Measurements from ENCODE around the gene B3GNT3.

Gene B3GNT3

GRCh38 chr19:17824339-17824738, 29.4 kb downstream of the B3GNT3 start:
- no peaks in the 10 kb centered on the region for H3K36me3 Mint-ChIP-seq (ENCODE audit: low read depth)

GRCh38 chr19:17826508-17827056, 31.6 kb downstream of the B3GNT3 start:
- H3K4me1 Mint-ChIP-seq (ENCODE audit: low read depth): peaks cover 8% of the 10 kb centered on the region
- H3K27me3 Mint-ChIP-seq: peaks cover 8% of the 10 kb centered on the region
- H3K36me3 Mint-ChIP-seq (ENCODE audit: low read depth): peaks cover 22% of the 10 kb centered on the region
- no peaks in the 10 kb centered on the region for H3K9me3 Mint-ChIP-seq
- no peak overlapping the region for H3K27ac Mint-ChIP-seq
- no peak overlapping the region for H3K4me3 Mint-ChIP-seq
- intact Hi-C loops (cut with micrococcal nuclease): no loop called here

More at GRCh38 chr19:17824339-17824738, 29.4 kb downstream of the B3GNT3 start:
- intact Hi-C loops (cut with micrococcal nuclease): no loop called here
- no peak overlapping the region for H3K27ac Mint-ChIP-seq
- H3K27me3 Mint-ChIP-seq: peaks cover 12% of the 10 kb centered on the region
- H3K4me1 Mint-ChIP-seq (ENCODE audit: low read depth): peaks cover 8% of the 10 kb centered on the region
- H3K4me3 Mint-ChIP-seq: no peak overlapping the region
- no peaks in the 10 kb centered on the region for H3K9me3 Mint-ChIP-seq

- Mint-ChIP-seq H3K9me3 (no peaks in the 10 kb centered on the region), H3K4me3 (no peak overlapping the region), H3K4me1 (ENCODE audit: low read depth) (peaks cover 8% of the 10 kb centered on the region), H3K36me3 (ENCODE audit: low read depth) (peaks cover 45% of the 10 kb centered on the region), H3K27ac (no peak overlapping the region), H3K27me3 (no peaks in the 10 kb centered on the region)
- intact Hi-C loops (cut with micrococcal nuclease): no loop called here
These were observed 35.1 kb downstream of the B3GNT3 start for GRCh38 chr19:17829855-17830566.

GRCh38 chr19:17830567-17831418, 35.9 kb downstream of the B3GNT3 start:
- H3K27ac Mint-ChIP-seq: no peak overlapping the region

GRCh38 chr19:17831419-17831888, 36.5 kb downstream of the B3GNT3 start:
- H3K27me3 Mint-ChIP-seq: no peaks in the 10 kb centered on the region
- no peak overlapping the region for H3K4me3 Mint-ChIP-seq
- peaks cover 8% of the 10 kb centered on the region for H3K4me1 Mint-ChIP-seq (ENCODE audit: low read depth)
- peaks cover 60% of the 10 kb centered on the region for H3K36me3 Mint-ChIP-seq (ENCODE audit: low read depth)
- no peaks in the 10 kb centered on the region for H3K9me3 Mint-ChIP-seq
- intact Hi-C loops (cut with micrococcal nuclease): no loop called here
- no peak overlapping the region for H3K27ac Mint-ChIP-seq

More at GRCh38 chr19:17830567-17831418, 35.9 kb downstream of the B3GNT3 start:
- H3K36me3 Mint-ChIP-seq (ENCODE audit: low read depth): peaks cover 53% of the 10 kb centered on the region
- peaks cover 8% of the 10 kb centered on the region for H3K4me1 Mint-ChIP-seq (ENCODE audit: low read depth)
- H3K27me3 Mint-ChIP-seq: no peaks in the 10 kb centered on the region
- no peak overlapping the region for H3K4me3 Mint-ChIP-seq
- intact Hi-C loops (cut with micrococcal nuclease): no loop called here
- no peaks in the 10 kb centered on the region for H3K9me3 Mint-ChIP-seq

GRCh38 chr19:17832443-17833208, 37.7 kb downstream of the B3GNT3 start:
- no peaks in the 10 kb centered on the region for H3K9me3 Mint-ChIP-seq
- no peaks in the 10 kb centered on the region for H3K27me3 Mint-ChIP-seq
- H3K4me3 Mint-ChIP-seq: no peak overlapping the region
- intact Hi-C loops (cut with micrococcal nuclease): no loop called here
- no peak overlapping the region for H3K27ac Mint-ChIP-seq
- peaks cover 7% of the 10 kb centered on the region for H3K4me1 Mint-ChIP-seq (ENCODE audit: low read depth)
- peaks cover 70% of the 10 kb centered on the region for H3K36me3 Mint-ChIP-seq (ENCODE audit: low read depth)

GRCh38 chr19:17834350-17835181, 39.6 kb downstream of the B3GNT3 start:
- Mint-ChIP-seq H3K4me1 (ENCODE audit: low read depth) (no peaks in the 10 kb centered on the region), H3K27ac (no peak overlapping the region), H3K27me3 (no peaks in the 10 kb centered on the region), H3K36me3 (ENCODE audit: low read depth) (peaks cover 88% of the 10 kb centered on the region), H3K9me3 (no peaks in the 10 kb centered on the region), H3K4me3 (no peak overlapping the region)
- intact Hi-C loops (cut with micrococcal nuclease): no loop called here

GRCh38 chr19:17835182-17836006, 40.5 kb downstream of the B3GNT3 start:
- Mint-ChIP-seq H3K27ac (no peak overlapping the region), H3K9me3 (no peaks in the 10 kb centered on the region), H3K4me1 (ENCODE audit: low read depth) (no peaks in the 10 kb centered on the region), H3K27me3 (no peaks in the 10 kb centered on the region), H3K4me3 (no peak overlapping the region), H3K36me3 (ENCODE audit: low read depth) (peaks cover 88% of the 10 kb centered on the region)
- intact Hi-C loops (cut with micrococcal nuclease): no loop called here

- intact Hi-C loops (cut with micrococcal nuclease): no loop called here
- Mint-ChIP-seq H3K36me3 (ENCODE audit: low read depth) (peaks cover 88% of the 10 kb centered on the region), H3K27ac (no peak overlapping the region), H3K9me3 (no peaks in the 10 kb centered on the region), H3K27me3 (no peaks in the 10 kb centered on the region), H3K4me3 (no peak overlapping the region), H3K4me1 (ENCODE audit: low read depth) (no peaks in the 10 kb centered on the region)
These were observed 41.6 kb downstream of the B3GNT3 start for GRCh38 chr19:17836530-17836929.

GRCh38 chr19:17837972-17838371, 43.0 kb downstream of the B3GNT3 start:
- no peaks in the 10 kb centered on the region for H3K27me3 Mint-ChIP-seq
- no peak overlapping the region for H3K27ac Mint-ChIP-seq
- peaks cover under 1% of the 10 kb centered on the region for H3K4me1 Mint-ChIP-seq (ENCODE audit: low read depth)
- peaks cover 85% of the 10 kb centered on the region for H3K36me3 Mint-ChIP-seq (ENCODE audit: low read depth)
- H3K4me3 Mint-ChIP-seq: no peak overlapping the region
- H3K9me3 Mint-ChIP-seq: no peaks in the 10 kb centered on the region
- intact Hi-C loops (cut with micrococcal nuclease): no loop called here

- H3K9me3 Mint-ChIP-seq: no peaks in the 10 kb centered on the region
- peaks cover 21% of the 10 kb centered on the region for H3K4me1 Mint-ChIP-seq (ENCODE audit: low read depth)
- no peaks in the 10 kb centered on the region for H3K27me3 Mint-ChIP-seq
- intact Hi-C loops (cut with micrococcal nuclease): no loop called here
- H3K4me3 Mint-ChIP-seq: no peak overlapping the region
- peaks cover 86% of the 10 kb centered on the region for H3K36me3 Mint-ChIP-seq (ENCODE audit: low read depth)
- H3K27ac Mint-ChIP-seq: no peak overlapping the region
These were observed 45.1 kb downstream of the B3GNT3 start for GRCh38 chr19:17840019-17840418.

GRCh38 chr19:17841371-17841809, 46.5 kb downstream of the B3GNT3 start:
- H3K4me1 Mint-ChIP-seq (ENCODE audit: low read depth): peaks cover 34% of the 10 kb centered on the region
- intact Hi-C loops (cut with micrococcal nuclease): no loop called here
- H3K27ac Mint-ChIP-seq: no peak overlapping the region
- H3K9me3 Mint-ChIP-seq: no peaks in the 10 kb centered on the region
- H3K36me3 Mint-ChIP-seq (ENCODE audit: low read depth): peaks cover 73% of the 10 kb centered on the region
- no peaks in the 10 kb centered on the region for H3K27me3 Mint-ChIP-seq
- H3K4me3 Mint-ChIP-seq: no peak overlapping the region
